ENCODE data around the gene PCED1B. TPM values are rescaled to one million over a fixed set of nuclear protein-coding genes. Genes with fewer than 3 reads are reported as not detected.
A peak's percentile ranks its signal among the peaks of the same experiment; 100 is the strongest.

PCED1B gene
- total and polyA plus RNA-seq, 4 experiments from 2014 or later: 44.3 to 74.6 (median 47.8) TPM

DNA sequence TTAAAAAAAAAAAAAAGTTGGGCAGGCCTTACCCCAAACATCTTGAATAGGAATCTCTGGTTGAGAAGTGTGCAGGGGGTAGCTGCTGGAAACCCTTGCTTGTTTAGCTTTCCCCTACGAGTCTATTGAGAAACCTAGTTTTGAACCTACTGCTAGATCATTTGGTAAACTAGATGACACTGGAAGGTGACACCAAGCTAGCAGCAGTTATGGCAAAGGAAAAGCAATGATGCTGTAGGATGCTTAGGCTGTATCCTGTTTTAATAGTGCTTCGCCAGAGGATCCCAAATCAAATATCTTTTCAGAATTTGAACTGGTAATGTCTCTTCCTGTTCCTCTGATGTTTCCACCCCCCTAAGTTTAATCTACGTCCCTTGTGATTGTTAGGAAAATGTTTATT, 5.5 kb upstream of the PCED1B start:
- Histone ChIP-seq H3K27ac (ENCODE audit: low read depth, low read length) (no peak overlapping the region), H3K4me3 (ENCODE audit: low read length in 2 of 2) (no peak overlapping the region), H3K9me3 (ENCODE audit: control insufficient read depth in 1 of 2, low read length in 2 of 2) (no peaks in the 10 kb centered on the region), H3K4me1 (ENCODE audit: insufficient read depth, low read length) (peaks cover 25% of the 10 kb centered on the region), H3K36me3 (ENCODE audit: insufficient read depth, low read length) (no peaks in the 10 kb centered on the region), H3K27me3 (ENCODE audit: insufficient read depth, low read length) (no peaks in the 10 kb centered on the region)
- H3K9me3 Mint-ChIP-seq: no peaks in the 10 kb centered on the region
- ChIA-PET POLR2A (ENCODE audit: partially characterized antibody) (interaction anchor here (0.7 to 2.1 kb wide), 5 partner anchors 8 to 294 kb away, joined by 3 to 5 read pairs (median 4); no protein-coding TSS in a partner anchor), CTCF (ENCODE audit: partially characterized antibody) (interaction anchor here (1.0 to 7.5 kb wide), 5 partner anchors 21 to 324 kb away, joined by 3 to 71 read pairs (median 4); no protein-coding TSS in a partner anchor)
- no peaks in the 10 kb centered on the region for H3K27me3 Mint-ChIP-seq
- intact Hi-C loops (cut with micrococcal nuclease): no loop called here
- H3K36me3 Mint-ChIP-seq: peaks cover 0 to 2% of the 10 kb centered on the region in 2 donors
- no peak overlapping the region for H3K27ac Mint-ChIP-seq
- DNase-seq: no peak
- H3K4me1 Mint-ChIP-seq: peaks cover 16 to 33% (median 26%) of the 10 kb centered on the region in 4 donors
- H3K4me3 Mint-ChIP-seq: no peak overlapping the region

DNA sequence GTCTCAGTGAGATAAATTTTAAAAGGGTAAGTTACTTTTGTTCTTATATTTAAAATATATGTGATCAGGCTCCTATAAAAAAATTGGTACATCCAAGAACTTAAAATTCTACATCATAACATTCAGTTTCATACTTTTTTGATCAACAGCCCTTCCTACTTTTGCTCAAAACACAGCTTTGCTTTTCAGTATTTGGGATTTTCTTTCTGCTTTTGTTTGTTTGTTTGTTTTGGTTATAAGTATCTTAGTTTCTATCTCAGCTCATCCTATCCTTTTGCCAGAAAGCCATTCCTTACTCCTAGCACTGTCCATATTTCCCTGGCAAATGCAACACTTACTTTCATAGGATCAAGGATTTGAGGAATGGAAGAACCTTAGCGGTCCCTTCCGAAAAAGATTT, 4.7 kb upstream of the PCED1B start:
- Histone ChIP-seq H3K27ac (ENCODE audit: low read depth, low read length) (no peak overlapping the region), H3K36me3 (ENCODE audit: insufficient read depth, low read length) (no peaks in the 10 kb centered on the region), H3K9me3 (ENCODE audit: control insufficient read depth in 1 of 2, low read length in 2 of 2) (no peaks in the 10 kb centered on the region), H3K4me1 (ENCODE audit: insufficient read depth, low read length) (peaks cover 27% of the 10 kb centered on the region), H3K27me3 (ENCODE audit: insufficient read depth, low read length) (no peaks in the 10 kb centered on the region), H3K4me3 (ENCODE audit: low read length in 2 of 2) (no peak overlapping the region)
- no peaks in the 10 kb centered on the region for H3K27me3 Mint-ChIP-seq
- DNase-seq: no peak
- ChIA-PET CTCF (ENCODE audit: partially characterized antibody) (interaction anchor here (1.0 to 7.5 kb wide), 3 partner anchors 119 to 323 kb away, joined by 3 to 71 read pairs (median 3); no protein-coding TSS in a partner anchor), POLR2A (ENCODE audit: partially characterized antibody) (interaction anchor here (1.1 to 1.8 kb wide), 3 partner anchors 9 to 232 kb away, joined by 3 to 4 read pairs (median 4); no protein-coding TSS in a partner anchor)
- peaks cover 19 to 38% (median 30%) of the 10 kb centered on the region in 4 donors for H3K4me1 Mint-ChIP-seq
- peak overlapping the region in 1 of 7 donors; percentile 4 for H3K27ac Mint-ChIP-seq
- no peak overlapping the region for H3K4me3 Mint-ChIP-seq
- intact Hi-C loops (cut with micrococcal nuclease): no loop called here
- no peaks in the 10 kb centered on the region for H3K9me3 Mint-ChIP-seq
- peaks cover 0 to 5% of the 10 kb centered on the region in 2 donors for H3K36me3 Mint-ChIP-seq

DNA sequence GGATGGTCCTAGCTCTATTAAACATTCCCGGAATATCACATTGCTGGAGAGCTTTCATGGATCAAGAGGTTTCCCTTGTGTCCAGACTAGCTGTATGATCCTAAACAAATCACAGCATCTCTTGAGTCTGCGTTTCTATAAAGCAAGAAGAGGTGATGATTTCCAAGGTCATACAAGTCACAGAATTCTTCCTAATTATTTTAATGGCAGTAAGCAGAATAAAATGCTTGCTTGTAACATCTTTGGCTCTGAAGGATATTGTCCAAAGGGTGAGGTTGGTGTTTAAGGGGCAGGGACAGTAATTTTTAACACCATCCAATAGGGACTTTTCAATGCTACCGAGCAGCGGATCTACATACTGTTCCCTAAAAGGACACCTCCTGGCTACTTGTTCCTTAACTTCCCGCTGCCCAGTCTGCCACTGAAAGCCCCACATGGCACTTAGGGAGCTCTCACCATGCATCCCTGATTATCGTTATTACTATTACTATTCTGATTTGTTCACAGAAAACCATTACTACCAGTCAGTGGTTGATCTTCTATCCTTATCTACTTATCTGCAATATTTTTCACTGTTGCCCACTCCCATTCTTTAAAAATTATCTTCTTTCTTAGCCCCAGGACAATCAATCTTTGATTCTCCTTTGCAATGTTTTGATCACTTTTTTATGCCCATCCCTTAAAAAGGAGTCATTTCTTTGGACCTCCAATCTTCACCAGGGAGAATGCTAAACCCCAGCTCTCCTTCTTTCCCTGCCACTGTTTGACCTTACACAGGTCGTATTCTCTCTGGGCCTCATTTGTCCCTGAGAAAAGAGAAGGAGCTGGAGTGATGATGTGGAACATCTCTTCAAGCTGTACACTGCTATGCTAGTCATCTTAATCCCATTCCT, 4.0 kb upstream of the PCED1B start:
- H3K9me3 Mint-ChIP-seq: no peaks in the 10 kb centered on the region
- peaks cover 0 to 11% of the 10 kb centered on the region in 2 donors for H3K36me3 Mint-ChIP-seq
- H3K9me3 ChIP-seq (ENCODE audit: control insufficient read depth in 1 of 2, low read length in 2 of 2): no peaks in the 10 kb centered on the region
- H3K36me3 ChIP-seq (ENCODE audit: insufficient read depth, low read length): no peaks in the 10 kb centered on the region
- DNase-seq: no peak
- no peaks in the 10 kb centered on the region for H3K27me3 Mint-ChIP-seq
- no peak overlapping the region for H3K27ac ChIP-seq (ENCODE audit: low read depth, low read length)
- peaks cover 19 to 43% (median 31%) of the 10 kb centered on the region in 4 donors for H3K4me1 Mint-ChIP-seq
- peaks cover 27% of the 10 kb centered on the region for H3K4me1 ChIP-seq (ENCODE audit: insufficient read depth, low read length)
- ChIA-PET CTCF (ENCODE audit: partially characterized antibody) (interaction anchor here (1.1 to 7.5 kb wide), 2 partner anchors 118 to 323 kb away, joined by 3 to 71 read pairs; no protein-coding TSS in a partner anchor), POLR2A (ENCODE audit: partially characterized antibody) (interaction anchor here (1.6 kb wide), 1 partner anchor 10 kb away, joined by 4 read pairs; no protein-coding TSS in a partner anchor)
- no peaks in the 10 kb centered on the region for H3K27me3 ChIP-seq (ENCODE audit: insufficient read depth, low read length)
- H3K27ac Mint-ChIP-seq: no peak overlapping the region
- no peak overlapping the region for H3K4me3 Mint-ChIP-seq
- intact Hi-C loops (cut with micrococcal nuclease): no loop called here
- H3K4me3 ChIP-seq (ENCODE audit: low read length in 2 of 2): no peak overlapping the region

DNA sequence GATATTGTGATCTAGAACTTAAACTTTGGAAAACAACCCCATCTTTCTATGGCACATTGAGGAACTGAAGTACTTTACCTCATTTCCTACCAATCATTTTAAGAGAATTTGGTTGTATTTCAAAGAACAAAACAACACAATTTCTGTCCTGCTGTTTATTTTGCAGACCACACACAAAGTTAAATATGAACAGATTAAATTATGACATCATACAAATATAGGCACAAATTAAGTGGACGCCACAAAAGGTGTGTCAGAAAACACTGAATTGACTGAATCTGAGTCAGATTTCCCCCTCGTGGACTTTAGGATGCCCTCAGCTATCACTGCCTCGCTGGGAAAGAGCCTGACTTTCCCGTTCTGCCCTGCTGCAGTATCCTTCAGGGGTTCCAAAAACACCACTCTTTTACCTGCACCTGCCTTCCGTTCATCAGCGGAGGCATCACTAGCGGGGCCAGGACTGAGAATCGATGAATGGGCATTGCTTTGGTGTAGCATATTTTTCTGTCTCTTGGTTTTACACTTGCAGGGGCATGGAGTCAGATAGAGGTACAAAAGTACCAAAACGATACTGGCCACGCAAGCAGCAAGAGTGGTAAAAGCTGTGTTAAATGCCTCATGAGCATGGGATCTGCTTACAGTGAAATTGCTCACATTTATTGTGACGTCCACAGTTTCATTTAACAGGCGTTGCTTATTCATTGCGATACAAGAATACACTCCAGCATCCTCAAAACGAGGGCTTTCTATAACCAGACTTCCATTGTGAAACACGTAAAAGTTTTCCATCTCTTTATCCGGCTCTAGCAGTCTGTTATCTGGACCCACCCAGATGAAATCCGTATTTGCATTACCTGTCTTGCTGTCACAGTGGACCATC, 2.0 kb upstream of the PCED1B start:
- peak overlapping the region in 3 of 7 donors; percentile 33 to 78 (median 76) for H3K27ac Mint-ChIP-seq
- H3K4me3 ChIP-seq (ENCODE audit: low read length in 2 of 2): no peak overlapping the region
- no peaks in the 10 kb centered on the region for H3K27me3 ChIP-seq (ENCODE audit: insufficient read depth, low read length)
- H3K27me3 Mint-ChIP-seq: peaks cover 0 to 1% of the 10 kb centered on the region in 2 donors
- no peaks in the 10 kb centered on the region for H3K9me3 ChIP-seq (ENCODE audit: control insufficient read depth in 1 of 2, low read length in 2 of 2)
- H3K4me1 ChIP-seq (ENCODE audit: insufficient read depth, low read length): peaks cover 45% of the 10 kb centered on the region
- H3K27ac ChIP-seq (ENCODE audit: low read depth, low read length): no peak overlapping the region
- ChIA-PET POLR2A (ENCODE audit: partially characterized antibody) (interaction anchor here (1.1 to 9.5 kb wide), 9 partner anchors 18 to 320 kb away, joined by 3 to 154 read pairs (median 15); no protein-coding TSS in a partner anchor), CTCF (ENCODE audit: partially characterized antibody) (interaction anchor here (1.0 to 7.8 kb wide), 9 partner anchors 11 to 319 kb away, joined by 3 to 71 read pairs (median 8); no protein-coding TSS in a partner anchor)
- H3K36me3 ChIP-seq (ENCODE audit: insufficient read depth, low read length): no peaks in the 10 kb centered on the region
- peaks cover 0 to 15% of the 10 kb centered on the region in 2 donors for H3K36me3 Mint-ChIP-seq
- H3K9me3 Mint-ChIP-seq: no peaks in the 10 kb centered on the region
- H3K4me3 Mint-ChIP-seq: peak overlapping the region; percentile 15 to 99 (median 92)
- H3K4me1 Mint-ChIP-seq: peaks cover 32 to 63% (median 47%) of the 10 kb centered on the region in 4 donors
- intact Hi-C loops (cut with micrococcal nuclease): loop anchor here (2.0 kb wide), 2 partner anchors 45 to 139 kb away; no protein-coding TSS in a partner anchor
- no peak for DNase-seq

DNA sequence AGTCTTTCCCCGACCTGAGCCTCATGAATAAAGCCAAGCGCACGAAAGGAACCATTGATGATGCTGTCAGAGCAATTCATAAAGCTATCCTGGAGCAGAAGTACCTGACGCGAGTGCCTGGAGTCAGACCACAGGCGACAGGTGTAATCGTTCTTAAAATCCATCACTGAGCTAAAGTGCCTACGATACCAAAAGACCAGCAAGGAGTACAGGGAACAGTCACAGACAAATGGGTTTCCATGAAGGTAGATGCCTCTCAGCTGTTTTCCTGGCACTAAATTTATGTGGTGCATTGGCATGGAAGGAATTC, 1.4 kb upstream of the PCED1B start:
- H3K9me3 ChIP-seq (ENCODE audit: control insufficient read depth in 1 of 2, low read length in 2 of 2): no peaks in the 10 kb centered on the region
- intact Hi-C loops (cut with micrococcal nuclease): loop anchor here (2.0 kb wide), 2 partner anchors 45 to 139 kb away; no protein-coding TSS in a partner anchor

DNA sequence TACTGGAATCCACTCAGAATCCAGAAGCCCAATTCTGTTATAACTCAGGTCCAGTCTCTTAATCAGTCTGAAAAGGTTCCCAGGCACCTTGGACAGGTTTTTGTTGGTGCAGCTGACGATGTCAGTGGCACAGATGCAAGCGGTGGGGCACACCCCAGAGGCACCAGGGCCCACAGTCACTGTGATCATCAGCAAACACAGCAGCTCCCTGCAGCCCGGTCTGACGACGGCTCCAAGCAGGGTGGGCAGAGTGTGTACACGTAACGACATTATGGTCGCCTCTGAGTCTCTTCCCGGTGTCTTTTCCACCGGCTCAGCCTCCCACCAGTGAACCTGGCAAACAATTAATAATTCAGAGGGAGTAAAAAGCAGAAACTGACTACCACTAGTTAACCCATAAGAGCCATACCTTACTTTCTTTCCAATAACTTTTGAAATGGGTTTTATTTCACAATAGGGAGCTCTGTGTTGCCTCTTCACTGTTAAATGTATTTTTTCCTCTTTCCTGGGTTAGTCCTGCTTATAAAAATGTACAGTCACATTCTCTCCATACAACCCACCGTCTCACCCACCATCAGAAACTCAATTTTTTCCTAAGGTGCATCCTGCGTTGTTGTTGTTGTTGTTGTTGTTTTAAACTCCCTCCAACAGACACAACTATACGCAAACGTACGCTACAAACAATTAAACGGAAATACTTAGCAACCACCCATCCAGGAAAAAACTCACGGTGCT, 521 bp upstream of the PCED1B start:
- Histone ChIP-seq H3K9me3 (ENCODE audit: control insufficient read depth in 1 of 2, low read length in 2 of 2) (no peaks in the 10 kb centered on the region), H3K27ac (ENCODE audit: low read depth, low read length) (peak overlapping the region; percentile 67), H3K4me1 (ENCODE audit: insufficient read depth, low read length) (peaks cover 60% of the 10 kb centered on the region), H3K36me3 (ENCODE audit: insufficient read depth, low read length) (no peaks in the 10 kb centered on the region), H3K27me3 (ENCODE audit: insufficient read depth, low read length) (no peaks in the 10 kb centered on the region), H3K4me3 (ENCODE audit: low read length in 2 of 2) (peak overlapping the region; percentile 71 to 72)
- DNase-seq: peak; percentile 21 to 52 (median 35)
- no peaks in the 10 kb centered on the region for H3K9me3 Mint-ChIP-seq
- intact Hi-C loops (cut with micrococcal nuclease): loop anchor here (1.0 to 2.0 kb wide), 4 partner anchors 46 to 318 kb away; no protein-coding TSS in a partner anchor
- POLR2A ChIA-PET (ENCODE audit: partially characterized antibody): interaction anchor here (0.7 to 9.5 kb wide), 38 partner anchors 8 to 1089 kb away, joined by 3 to 154 read pairs (median 5); partner anchors contain the start of genes SCAF11 and SLC38A1
- peaks cover 0 to 15% of the 10 kb centered on the region in 2 donors for H3K36me3 Mint-ChIP-seq
- CTCF ChIA-PET (ENCODE audit: partially characterized antibody): interaction anchor here (0.6 to 7.8 kb wide), 19 partner anchors 9 to 663 kb away, joined by 3 to 71 read pairs (median 5); no protein-coding TSS in a partner anchor
- peak overlapping the region; percentile 73 to 95 (median 91) for H3K27ac Mint-ChIP-seq
- H3K4me3 Mint-ChIP-seq: peak overlapping the region; percentile 91 to 99 (median 96)
- H3K27me3 Mint-ChIP-seq: peaks cover 0 to 1% of the 10 kb centered on the region in 2 donors
- peaks cover 46 to 77% (median 61%) of the 10 kb centered on the region in 4 donors for H3K4me1 Mint-ChIP-seq

More for the DNA sequence above, 1.4 kb upstream of the PCED1B start:
- Mint-ChIP-seq H3K9me3 (no peaks in the 10 kb centered on the region), H3K27ac (peak overlapping the region in 4 of 7 donors; percentile 4 to 78 (median 54)), H3K36me3 (peaks cover 0 to 15% of the 10 kb centered on the region in 2 donors), H3K27me3 (peaks cover 0 to 1% of the 10 kb centered on the region in 2 donors), H3K4me1 (peaks cover 37 to 69% (median 53%) of the 10 kb centered on the region in 4 donors), H3K4me3 (peak overlapping the region; percentile 57 to 99 (median 93))
- Histone ChIP-seq H3K27ac (ENCODE audit: low read depth, low read length) (no peak overlapping the region), H3K36me3 (ENCODE audit: insufficient read depth, low read length) (no peaks in the 10 kb centered on the region), H3K27me3 (ENCODE audit: insufficient read depth, low read length) (no peaks in the 10 kb centered on the region), H3K4me3 (ENCODE audit: low read length in 2 of 2) (no peak overlapping the region), H3K4me1 (ENCODE audit: insufficient read depth, low read length) (peaks cover 51% of the 10 kb centered on the region)
- no peak for DNase-seq
- CTCF ChIA-PET (ENCODE audit: partially characterized antibody): interaction anchor here (1.0 to 7.8 kb wide), 15 partner anchors 8 to 318 kb away, joined by 3 to 71 read pairs (median 7); no protein-coding TSS in a partner anchor
- POLR2A ChIA-PET (ENCODE audit: partially characterized antibody): interaction anchor here (1.1 to 9.5 kb wide), 15 partner anchors 8 to 320 kb away, joined by 3 to 154 read pairs (median 11); no protein-coding TSS in a partner anchor
